ENCODE data around the gene ATXN10. TPM values are rescaled to one million over a fixed set of nuclear protein-coding genes. Genes with fewer than 3 reads are reported as not detected.

Gene ATXN10
- total RNA-seq, 2 experiments from 2014 or later = 43.8 to 48.0 TPM

DNA sequence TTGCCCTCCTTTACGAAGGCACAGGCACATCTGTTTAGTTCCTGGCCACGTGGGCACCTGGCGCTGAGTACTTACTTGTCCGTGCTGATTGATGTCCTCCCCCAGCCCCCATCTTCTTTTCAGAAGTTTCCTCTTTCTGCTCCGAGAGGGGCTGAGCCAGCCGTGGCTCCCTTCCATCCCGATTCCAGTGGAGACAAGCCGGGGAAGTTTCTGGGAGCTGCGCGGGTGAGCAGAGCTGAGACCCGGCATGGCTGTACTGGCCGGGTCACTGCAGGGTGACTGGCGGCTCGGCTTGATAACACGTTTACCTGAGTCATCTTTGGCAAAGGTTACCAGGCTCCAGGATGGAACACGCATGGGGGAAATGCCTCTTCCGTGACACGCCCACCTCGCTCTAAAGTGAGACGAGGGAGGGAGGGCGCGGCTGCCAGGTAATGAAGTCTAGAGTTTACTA lies 45.4 kb upstream of the ATXN10 start:
- ATAC-seq (ENCODE audit: poor library complexity) (no peak), DNase-seq (no peak)
- H3K4me3 ChIP-seq (ENCODE audit: low read length) = no peak overlapping the region
- H3K4me1 Mint-ChIP-seq (ENCODE audit: low read depth) = no peaks in the 10 kb centered on the region
- H3K4me1 ChIP-seq (ENCODE audit: insufficient read depth, low read length) = no peaks in the 10 kb centered on the region
- no peaks in the 10 kb centered on the region for H3K9me3 Mint-ChIP-seq
- peaks cover 25% of the 10 kb centered on the region for H3K27me3 Mint-ChIP-seq
- no peaks in the 10 kb centered on the region for H3K36me3 Mint-ChIP-seq (ENCODE audit: low read depth)
- H3K27me3 ChIP-seq (ENCODE audit: control insufficient read depth in 1 of 2, insufficient read depth in 2 of 2, low read length in 2 of 2) = peaks cover 0 to 7% of the 10 kb centered on the region in 2 experiments
- intact Hi-C loops (cut with DNase I, micrococcal nuclease) = no loop called here
- H3K27ac Mint-ChIP-seq = no peak overlapping the region
- H3K4me3 Mint-ChIP-seq = no peak overlapping the region
- H3K27ac ChIP-seq (ENCODE audit: low read depth in 1 of 2, low read length in 2 of 2) = no peak overlapping the region
- H3K9me3 ChIP-seq (ENCODE audit: control insufficient read depth in 1 of 2, insufficient read depth in 1 of 2, low read length in 2 of 2) = no peaks in the 10 kb centered on the region
- ChIA-PET CTCF (no interaction called here), POLR2A (no interaction called here)
- TF ChIP-seq, protein P1, sequence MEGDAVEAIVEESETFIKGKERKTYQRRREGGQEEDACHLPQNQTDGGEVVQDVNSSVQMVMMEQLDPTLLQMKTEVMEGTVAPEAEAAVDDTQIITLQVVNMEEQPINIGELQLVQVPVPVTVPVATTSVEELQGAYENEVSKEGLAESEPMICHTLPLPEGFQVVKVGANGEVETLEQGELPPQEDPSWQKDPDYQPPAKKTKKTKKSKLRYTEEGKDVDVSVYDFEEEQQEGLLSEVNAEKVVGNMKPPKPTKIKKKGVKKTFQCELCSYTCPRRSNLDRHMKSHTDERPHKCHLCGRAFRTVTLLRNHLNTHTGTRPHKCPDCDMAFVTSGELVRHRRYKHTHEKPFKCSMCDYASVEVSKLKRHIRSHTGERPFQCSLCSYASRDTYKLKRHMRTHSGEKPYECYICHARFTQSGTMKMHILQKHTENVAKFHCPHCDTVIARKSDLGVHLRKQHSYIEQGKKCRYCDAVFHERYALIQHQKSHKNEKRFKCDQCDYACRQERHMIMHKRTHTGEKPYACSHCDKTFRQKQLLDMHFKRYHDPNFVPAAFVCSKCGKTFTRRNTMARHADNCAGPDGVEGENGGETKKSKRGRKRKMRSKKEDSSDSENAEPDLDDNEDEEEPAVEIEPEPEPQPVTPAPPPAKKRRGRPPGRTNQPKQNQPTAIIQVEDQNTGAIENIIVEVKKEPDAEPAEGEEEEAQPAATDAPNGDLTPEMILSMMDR (IDR thresholded peaks at IDR 0.05) = no peak
- H3K36me3 ChIP-seq (ENCODE audit: insufficient read depth, low read length) = no peaks in the 10 kb centered on the region

DNA sequence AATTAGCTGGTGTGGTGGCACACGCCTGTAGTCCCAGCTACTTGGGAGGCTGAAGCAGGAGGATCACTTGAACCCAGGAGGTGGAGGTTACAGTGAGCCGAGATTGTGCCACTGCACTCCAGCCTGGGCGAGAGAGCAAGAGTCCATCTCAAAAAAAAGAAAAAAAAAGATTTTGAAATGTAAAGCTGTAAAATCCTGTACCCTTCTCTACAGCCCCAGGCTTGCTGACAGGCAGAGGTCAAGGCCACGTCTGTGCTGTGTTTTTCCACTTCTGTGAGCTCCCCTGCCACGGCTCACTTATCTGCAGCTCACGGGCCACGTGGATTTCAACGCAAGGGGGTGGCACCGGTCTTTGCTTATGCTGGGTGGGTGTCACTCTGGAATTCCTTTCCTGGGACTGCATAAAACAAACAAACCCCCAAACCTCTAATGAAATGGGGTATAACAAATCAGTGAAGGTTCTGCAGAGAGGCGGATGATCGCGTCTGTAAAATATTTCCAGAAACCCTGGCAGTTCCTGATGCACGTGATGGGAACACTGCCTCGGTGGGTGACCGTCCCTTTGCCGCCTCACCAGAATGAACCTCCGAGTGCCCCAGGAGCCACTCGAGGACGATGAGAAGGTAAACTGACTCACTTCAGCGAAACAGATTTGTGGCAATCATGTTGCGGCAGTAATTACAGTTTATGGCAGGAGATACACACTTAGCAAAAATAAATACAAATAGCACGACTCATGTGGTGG lies 44.0 kb upstream of the ATXN10 start:
- ChIA-PET CTCF (no interaction called here), POLR2A (no interaction called here)
- no peak for DNase-seq
- no peak overlapping the region for H3K4me3 Mint-ChIP-seq
- TF ChIP-seq, protein P1 (IDR thresholded peaks at IDR 0.05) = no peak
- Histone ChIP-seq H3K9me3 (ENCODE audit: control insufficient read depth in 1 of 2, insufficient read depth in 1 of 2, low read length in 2 of 2) (no peaks in the 10 kb centered on the region), H3K4me1 (ENCODE audit: insufficient read depth, low read length) (no peaks in the 10 kb centered on the region), H3K27ac (ENCODE audit: low read depth in 1 of 2, low read length in 2 of 2) (no peak overlapping the region), H3K27me3 (ENCODE audit: control insufficient read depth in 1 of 2, insufficient read depth in 2 of 2, low read length in 2 of 2) (peaks cover 10 to 13% of the 10 kb centered on the region in 2 experiments), H3K4me3 (ENCODE audit: low read length) (no peak overlapping the region), H3K36me3 (ENCODE audit: insufficient read depth, low read length) (no peaks in the 10 kb centered on the region)
- ATAC-seq (ENCODE audit: poor library complexity) = no peak
- intact Hi-C loops (cut with DNase I, micrococcal nuclease) = no loop called here
- peaks cover 39% of the 10 kb centered on the region for H3K27me3 Mint-ChIP-seq
- no peaks in the 10 kb centered on the region for H3K4me1 Mint-ChIP-seq (ENCODE audit: low read depth)
- no peaks in the 10 kb centered on the region for H3K9me3 Mint-ChIP-seq
- no peaks in the 10 kb centered on the region for H3K36me3 Mint-ChIP-seq (ENCODE audit: low read depth)
- H3K27ac Mint-ChIP-seq = no peak overlapping the region

DNA sequence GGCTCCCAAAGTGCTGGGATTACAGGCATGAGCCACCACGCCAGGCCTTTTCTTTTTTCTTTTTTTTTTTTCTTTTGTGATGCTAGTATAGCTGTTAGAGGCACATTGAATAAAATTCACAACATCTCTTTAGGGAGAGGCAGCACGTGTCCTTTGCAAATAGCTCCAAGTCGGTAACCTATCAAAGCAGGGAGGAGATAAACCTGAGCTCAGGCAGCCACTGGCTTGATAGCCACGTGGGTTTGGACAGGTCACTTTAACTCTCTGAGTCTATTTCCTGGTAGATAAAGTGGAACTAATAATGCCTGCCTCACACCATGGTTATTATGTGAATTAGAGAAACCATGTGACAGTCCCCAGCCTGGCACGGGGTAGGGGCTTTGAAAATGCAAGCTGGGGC lies 43.1 kb upstream of the ATXN10 start:
- H3K4me1 Mint-ChIP-seq (ENCODE audit: low read depth) = no peaks in the 10 kb centered on the region
- no peak overlapping the region for H3K27ac Mint-ChIP-seq
- H3K4me3 ChIP-seq (ENCODE audit: low read length) = no peak overlapping the region
- H3K9me3 ChIP-seq (ENCODE audit: control insufficient read depth in 1 of 2, insufficient read depth in 1 of 2, low read length in 2 of 2) = no peaks in the 10 kb centered on the region
- no peaks in the 10 kb centered on the region for H3K36me3 Mint-ChIP-seq (ENCODE audit: low read depth)
- POLR2A ChIA-PET = no interaction called here
- H3K4me1 ChIP-seq (ENCODE audit: insufficient read depth, low read length) = no peaks in the 10 kb centered on the region
- ATAC-seq (ENCODE audit: poor library complexity) (no peak), DNase-seq (no peak)
- no peak overlapping the region for H3K27ac ChIP-seq (ENCODE audit: low read depth in 1 of 2, low read length in 2 of 2)
- no peak overlapping the region for H3K4me3 Mint-ChIP-seq
- CTCF ChIA-PET = no interaction called here
- no peaks in the 10 kb centered on the region for H3K36me3 ChIP-seq (ENCODE audit: insufficient read depth, low read length)
- TF ChIP-seq, protein P1 (IDR thresholded peaks at IDR 0.05) = no peak
- H3K27me3 Mint-ChIP-seq = peaks cover 47% of the 10 kb centered on the region
- intact Hi-C loops (cut with DNase I, micrococcal nuclease) = no loop called here
- no peaks in the 10 kb centered on the region for H3K9me3 Mint-ChIP-seq
- H3K27me3 ChIP-seq (ENCODE audit: control insufficient read depth in 1 of 2, insufficient read depth in 2 of 2, low read length in 2 of 2) = peaks cover 10 to 18% of the 10 kb centered on the region in 2 experiments
